HepG2 (cell line): ENCODE data around the gene CIAO2B. TPM values are rescaled to one million over a fixed set of nuclear protein-coding genes. Genes with fewer than 3 reads are reported as not detected.

Source experiments
- ATM ChIP-seq: fragments of 450-650 bp; IDR thresholded peaks from 2 replicates; pipeline ENCODE4 v1.7.1; 2017; ENCODE audit warnings: mild to moderate bottlenecking, borderline replicate concordance
- CHD2 ChIP-seq: IDR thresholded peaks from 2 replicates; pipeline ENCODE4 v1.6.1; 2011; ENCODE audit warnings: low read depth, low read length, improper control_type of control experiment
- CREM ChIP-seq, 2 experiments: sonication (generic) in 1 of 2; formaldehyde crosslinking in 1 of 2; IDR thresholded peaks; 2 replicates each; pipeline versions ENCODE4 v1.4.0 to v1.6.1; 2016 to 2020; ENCODE audit warnings: antibody characterized with exemption in 1 of 2, mild to moderate bottlenecking in 1 of 2, missing genetic modification reagents in 1 of 2
- ELF4 ChIP-seq: sonication (generic); formaldehyde crosslinking; IDR thresholded peaks from 2 replicates; pipeline ENCODE4 v1.5.0; 2020; ENCODE audit warnings: missing genetic modification reagents, mild to moderate bottlenecking, moderate library complexity, borderline replicate concordance
- HOXA3 ChIP-seq: sonication (generic); formaldehyde crosslinking; IDR thresholded peaks from 2 replicates; pipeline ENCODE4 v1.5.0; 2020; ENCODE audit warnings: missing genetic modification reagents
- MLLT10 ChIP-seq: sonication (generic); formaldehyde crosslinking; IDR thresholded peaks from 2 replicates; pipeline ENCODE4 v1.4.0; 2020; ENCODE audit warnings: missing genetic modification reagents
- PREB ChIP-seq: sonication (generic); formaldehyde crosslinking; IDR thresholded peaks from 2 replicates; pipeline ENCODE4 v1.4.0; 2020; ENCODE audit warnings: missing genetic modification reagents
- ZNF274 ChIP-seq: sonication (generic); formaldehyde crosslinking; IDR thresholded peaks from 2 replicates; pipeline ENCODE4 v1.5.1; 2020; ENCODE audit warnings: mild to moderate bottlenecking, missing genetic modification reagents
- ZNF772 ChIP-seq: sonication (generic); formaldehyde crosslinking; IDR thresholded peaks from 2 replicates; pipeline ENCODE4 v1.5.0; 2020; ENCODE audit warnings: mild to moderate bottlenecking, missing genetic modification reagents
- ZNF777 ChIP-seq: sonication (generic); formaldehyde crosslinking; IDR thresholded peaks from 2 replicates; pipeline ENCODE4 v1.4.0; 2020; ENCODE audit warnings: missing genetic modification reagents
- polyA plus RNA-seq, 8 experiments: library from polyadenylated mRNA; depleted of rRNA in 3 of 8; stranded (reverse) in 7 of 8; unstranded in 1 of 8; fragments of >200 nt; fragmentation: Illumina TruSeq in 4 of 8; extraction: Trizol in 4 of 8; gene quantifications; 2 replicates each; pipeline versions ENCODE4 v1.2.1 to v1.2.3, GENCODE V29; 2011 to 2016; ENCODE audit warnings: low read depth in 4 of 8, missing spikeins in 1 of 8, mixed read lengths in 1 of 8; ENCODE audit not compliant: insufficient read depth in 1 of 8
- total RNA-seq, 5 experiments: library from RNA; depleted of rRNA; stranded (reverse); fragments of >200 nt; fragmentation: Illumina TruSeq; extraction: Trizol; gene quantifications; 2 replicates each; pipeline ENCODE4 v1.2.3, GENCODE V29; 2016; ENCODE audit warnings: low read depth in 1 of 5
- TF ChIP-seq, protein P1 (sequence below), 2 experiments: fragments of 450-650 bp in 1 of 2; sonication (generic) in 1 of 2; formaldehyde crosslinking in 1 of 2; IDR thresholded peaks; 2 replicates each; pipeline versions ENCODE4 v1.6.1 to v1.8.0; 2016 to 2022; ENCODE audit warnings: antibody characterized with exemption in 1 of 2, mild to moderate bottlenecking in 1 of 2, missing genetic modification reagents in 1 of 2
- TF ChIP-seq, protein P2 (sequence below): sonication (generic); formaldehyde crosslinking; IDR thresholded peaks from 2 replicates; pipeline ENCODE4 v1.4.0; 2020; ENCODE audit warnings: missing genetic modification reagents, borderline replicate concordance
- TF ChIP-seq, protein P3 (sequence below): sonication (generic); formaldehyde crosslinking; IDR thresholded peaks from 2 replicates; pipeline ENCODE4 v1.4.0; 2020; ENCODE audit warnings: low read depth, missing genetic modification reagents

The CIAO2B gene
- total and polyA plus RNA-seq, 2 of the 13 experiments (the other 11 are each of a cell fraction or from before 2014, with no cell fraction given): 157 to 293 TPM

GRCh38 chr16:66935314-66936011 lies 1.3 kb upstream of the CIAO2B start, which contains the start of gene CES2 (continued):
- TF ChIP-seq, protein P1, sequence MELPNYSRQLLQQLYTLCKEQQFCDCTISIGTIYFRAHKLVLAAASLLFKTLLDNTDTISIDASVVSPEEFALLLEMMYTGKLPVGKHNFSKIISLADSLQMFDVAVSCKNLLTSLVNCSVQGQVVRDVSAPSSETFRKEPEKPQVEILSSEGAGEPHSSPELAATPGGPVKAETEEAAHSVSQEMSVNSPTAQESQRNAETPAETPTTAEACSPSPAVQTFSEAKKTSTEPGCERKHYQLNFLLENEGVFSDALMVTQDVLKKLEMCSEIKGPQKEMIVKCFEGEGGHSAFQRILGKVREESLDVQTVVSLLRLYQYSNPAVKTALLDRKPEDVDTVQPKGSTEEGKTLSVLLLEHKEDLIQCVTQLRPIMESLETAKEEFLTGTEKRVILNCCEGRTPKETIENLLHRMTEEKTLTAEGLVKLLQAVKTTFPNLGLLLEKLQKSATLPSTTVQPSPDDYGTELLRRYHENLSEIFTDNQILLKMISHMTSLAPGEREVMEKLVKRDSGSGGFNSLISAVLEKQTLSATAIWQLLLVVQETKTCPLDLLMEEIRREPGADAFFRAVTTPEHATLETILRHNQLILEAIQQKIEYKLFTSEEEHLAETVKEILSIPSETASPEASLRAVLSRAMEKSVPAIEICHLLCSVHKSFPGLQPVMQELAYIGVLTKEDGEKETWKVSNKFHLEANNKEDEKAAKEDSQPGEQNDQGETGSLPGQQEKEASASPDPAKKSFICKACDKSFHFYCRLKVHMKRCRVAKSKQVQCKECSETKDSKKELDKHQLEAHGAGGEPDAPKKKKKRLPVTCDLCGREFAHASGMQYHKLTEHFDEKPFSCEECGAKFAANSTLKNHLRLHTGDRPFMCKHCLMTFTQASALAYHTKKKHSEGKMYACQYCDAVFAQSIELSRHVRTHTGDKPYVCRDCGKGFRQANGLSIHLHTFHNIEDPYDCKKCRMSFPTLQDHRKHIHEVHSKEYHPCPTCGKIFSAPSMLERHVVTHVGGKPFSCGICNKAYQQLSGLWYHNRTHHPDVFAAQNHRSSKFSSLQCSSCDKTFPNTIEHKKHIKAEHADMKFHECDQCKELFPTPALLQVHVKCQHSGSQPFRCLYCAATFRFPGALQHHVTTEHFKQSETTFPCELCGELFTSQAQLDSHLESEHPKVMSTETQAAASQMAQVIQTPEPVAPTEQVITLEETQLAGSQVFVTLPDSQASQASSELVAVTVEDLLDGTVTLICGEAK (IDR thresholded peaks at IDR 0.05): no peak
- TF ChIP-seq, protein P1 (CRISPR knock-in tag; IDR thresholded peaks at IDR 0.05): peak; percentile 51
- TF ChIP-seq MLLT10 (CRISPR knock-in tag) (peak; percentile 80; the same call in 1 of the 2 replicates), HOXA3 (peak; percentile 83), PREB (CRISPR knock-in tag) (no peak), ATM (no peak), ELF4 (no peak), ZNF772 (CRISPR knock-in tag) (peak; percentile 87), CHD2 (peak; percentile 44; the same call in 1 of the 2 replicates), ZNF777 (CRISPR knock-in tag) (peak; percentile 35; the same call in 1 of the 2 replicates), CREM (IDR thresholded peaks at IDR 0.05) (no peak), CREM (CRISPR knock-in tag; IDR thresholded peaks at IDR 0.05) (no peak), ZNF274 (CRISPR knock-in tag) (peak; percentile 96; the same call in 1 of the 2 replicates)
- TF ChIP-seq, protein P2, sequence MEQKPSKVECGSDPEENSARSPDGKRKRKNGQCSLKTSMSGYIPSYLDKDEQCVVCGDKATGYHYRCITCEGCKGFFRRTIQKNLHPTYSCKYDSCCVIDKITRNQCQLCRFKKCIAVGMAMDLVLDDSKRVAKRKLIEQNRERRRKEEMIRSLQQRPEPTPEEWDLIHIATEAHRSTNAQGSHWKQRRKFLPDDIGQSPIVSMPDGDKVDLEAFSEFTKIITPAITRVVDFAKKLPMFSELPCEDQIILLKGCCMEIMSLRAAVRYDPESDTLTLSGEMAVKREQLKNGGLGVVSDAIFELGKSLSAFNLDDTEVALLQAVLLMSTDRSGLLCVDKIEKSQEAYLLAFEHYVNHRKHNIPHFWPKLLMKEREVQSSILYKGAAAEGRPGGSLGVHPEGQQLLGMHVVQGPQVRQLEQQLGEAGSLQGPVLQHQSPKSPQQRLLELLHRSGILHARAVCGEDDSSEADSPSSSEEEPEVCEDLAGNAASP: peak; percentile 63
- TF ChIP-seq, protein P3, sequence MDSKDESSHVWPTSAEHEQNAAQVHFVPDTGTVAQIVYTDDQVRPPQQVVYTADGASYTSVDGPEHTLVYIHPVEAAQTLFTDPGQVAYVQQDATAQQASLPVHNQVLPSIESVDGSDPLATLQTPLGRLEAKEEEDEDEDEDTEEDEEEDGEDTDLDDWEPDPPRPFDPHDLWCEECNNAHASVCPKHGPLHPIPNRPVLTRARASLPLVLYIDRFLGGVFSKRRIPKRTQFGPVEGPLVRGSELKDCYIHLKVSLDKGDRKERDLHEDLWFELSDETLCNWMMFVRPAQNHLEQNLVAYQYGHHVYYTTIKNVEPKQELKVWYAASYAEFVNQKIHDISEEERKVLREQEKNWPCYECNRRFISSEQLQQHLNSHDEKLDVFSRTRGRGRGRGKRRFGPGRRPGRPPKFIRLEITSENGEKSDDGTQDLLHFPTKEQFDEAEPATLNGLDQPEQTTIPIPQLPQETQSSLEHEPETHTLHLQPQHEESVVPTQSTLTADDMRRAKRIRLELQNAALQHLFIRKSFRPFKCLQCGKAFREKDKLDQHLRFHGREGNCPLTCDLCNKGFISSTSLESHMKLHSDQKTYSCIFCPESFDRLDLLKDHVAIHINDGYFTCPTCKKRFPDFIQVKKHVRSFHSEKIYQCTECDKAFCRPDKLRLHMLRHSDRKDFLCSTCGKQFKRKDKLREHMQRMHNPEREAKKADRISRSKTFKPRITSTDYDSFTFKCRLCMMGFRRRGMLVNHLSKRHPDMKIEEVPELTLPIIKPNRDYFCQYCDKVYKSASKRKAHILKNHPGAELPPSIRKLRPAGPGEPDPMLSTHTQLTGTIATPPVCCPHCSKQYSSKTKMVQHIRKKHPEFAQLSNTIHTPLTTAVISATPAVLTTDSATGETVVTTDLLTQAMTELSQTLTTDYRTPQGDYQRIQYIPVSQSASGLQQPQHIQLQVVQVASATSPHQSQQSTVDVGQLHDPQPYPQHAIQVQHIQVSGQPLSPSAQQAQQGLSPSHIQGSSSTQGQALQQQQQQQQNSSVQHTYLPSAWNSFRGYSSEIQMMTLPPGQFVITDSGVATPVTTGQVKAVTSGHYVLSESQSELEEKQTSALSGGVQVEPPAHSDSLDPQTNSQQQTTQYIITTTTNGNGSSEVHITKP (CRISPR knock-in tag): no peak
